WERI-Rb-1 (cell line): Measurements from ENCODE around the gene RGS6.

Experiments used
- DNase-seq: peaks from one replicate; pipeline ENCODE4 v3.0.0-alpha.2; 2020
- H3K27ac ChIP-seq: fragments of 250-450 bp; sonication (Bioruptor Pico); 2 replicates; pipeline ENCODE4 v1.5.1; 2020; ENCODE audit warnings: mild to moderate bottlenecking, moderate library complexity
- H3K27me3 ChIP-seq: fragments of 250-450 bp; sonication (Bioruptor Pico); 2 replicates; pipeline ENCODE4 v1.5.1; 2021; ENCODE audit warnings: mild to moderate bottlenecking, low read depth, moderate library complexity; ENCODE audit not compliant: insufficient read depth, severe bottlenecking
- H3K36me3 ChIP-seq: fragments of 250-450 bp; sonication (Bioruptor Pico); 2 replicates; pipeline ENCODE4 v1.5.1; 2020; ENCODE audit warnings: mild to moderate bottlenecking, moderate library complexity
- H3K4me3 ChIP-seq: 2 replicates; pipeline ENCODE4 v1.5.1; 2011; ENCODE audit warnings: low read depth, mild to moderate bottlenecking, control low read depth, low read length
- H3K9me3 ChIP-seq: fragments of 250-450 bp; sonication (Bioruptor Pico); 2 replicates; pipeline ENCODE4 v1.5.1; 2021; ENCODE audit warnings: mild to moderate bottlenecking, moderate library complexity; ENCODE audit not compliant: severe bottlenecking
- TF ChIP-seq, protein P1 (sequence below): IDR thresholded peaks from 2 replicates; pipeline ENCODE4 v1.5.1; 2011; ENCODE audit warnings: low read depth, mild to moderate bottlenecking, control low read depth, inconsistent platforms, low read length

Gene RGS6

DNA sequence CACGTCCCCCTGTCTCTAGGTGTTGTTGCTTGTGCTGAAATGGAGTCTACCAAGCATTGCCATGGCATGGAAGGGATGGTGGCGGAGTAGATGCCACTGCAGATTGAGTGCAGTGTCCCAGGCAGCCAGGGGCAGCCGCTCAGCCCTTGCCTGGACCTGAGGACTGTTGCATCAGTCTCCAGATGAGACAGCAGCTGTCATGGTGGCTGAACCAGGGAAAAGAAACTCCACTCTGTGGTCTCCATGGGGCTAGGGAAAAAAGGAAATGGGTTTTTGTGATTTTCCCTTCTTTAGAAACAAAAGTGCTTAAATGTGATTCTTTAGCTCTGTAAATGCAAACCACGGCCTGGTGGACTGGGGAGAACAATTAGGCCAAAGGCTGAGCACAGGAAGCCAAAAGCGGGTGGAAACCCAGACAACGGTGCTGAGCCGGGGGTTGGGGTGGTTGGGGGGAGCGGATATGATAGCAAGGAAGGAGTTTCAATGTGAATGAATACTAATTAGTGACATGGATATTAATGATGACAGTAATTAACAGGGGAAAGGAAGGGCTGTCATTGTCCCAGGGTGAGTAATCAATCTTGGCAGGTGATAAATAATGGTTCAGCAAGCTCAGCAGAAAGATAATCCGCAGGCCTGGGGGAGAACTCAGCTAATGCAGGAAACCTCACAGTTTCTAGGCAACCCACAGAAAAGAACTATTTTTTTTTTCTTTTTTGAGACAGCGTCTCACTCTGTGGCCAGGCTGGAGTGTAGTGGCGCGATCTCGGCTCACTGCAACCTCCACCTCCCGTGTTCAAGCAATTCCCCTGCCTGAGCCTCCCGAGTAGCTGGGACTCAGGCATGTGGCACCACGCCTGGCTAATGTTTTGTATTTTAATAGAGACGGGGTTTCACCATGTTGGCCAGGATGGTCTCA lies 519.1 kb downstream of the RGS6 start:
- H3K4me3 ChIP-seq, result no peak overlapping the region

DNA sequence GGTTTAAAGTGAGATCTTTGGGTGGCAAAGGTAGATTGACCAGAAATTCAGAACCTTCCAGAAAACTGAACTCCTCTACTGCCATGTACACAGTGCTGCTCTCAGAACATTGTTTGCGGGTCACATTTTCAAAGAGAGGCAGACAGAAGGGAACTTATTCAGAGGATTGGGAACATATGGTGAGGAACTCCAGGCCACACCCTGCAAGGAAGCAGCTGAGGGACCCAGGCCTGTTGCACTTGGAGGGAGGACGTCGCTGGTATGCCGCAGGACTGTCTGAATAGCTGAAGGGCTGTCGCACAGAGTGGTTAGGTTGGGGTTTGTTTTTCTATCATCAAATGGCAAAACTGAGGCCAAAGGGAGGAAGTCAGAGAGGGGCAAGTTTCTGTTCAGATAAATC lies 520.5 kb downstream of the RGS6 start:
- Histone ChIP-seq H3K4me3 (no peak overlapping the region), H3K9me3 (no peaks in the 10 kb centered on the region), H3K27me3 (no peaks in the 10 kb centered on the region), H3K27ac (no peak overlapping the region), H3K36me3 (no peaks in the 10 kb centered on the region)
- TF ChIP-seq, protein P1, sequence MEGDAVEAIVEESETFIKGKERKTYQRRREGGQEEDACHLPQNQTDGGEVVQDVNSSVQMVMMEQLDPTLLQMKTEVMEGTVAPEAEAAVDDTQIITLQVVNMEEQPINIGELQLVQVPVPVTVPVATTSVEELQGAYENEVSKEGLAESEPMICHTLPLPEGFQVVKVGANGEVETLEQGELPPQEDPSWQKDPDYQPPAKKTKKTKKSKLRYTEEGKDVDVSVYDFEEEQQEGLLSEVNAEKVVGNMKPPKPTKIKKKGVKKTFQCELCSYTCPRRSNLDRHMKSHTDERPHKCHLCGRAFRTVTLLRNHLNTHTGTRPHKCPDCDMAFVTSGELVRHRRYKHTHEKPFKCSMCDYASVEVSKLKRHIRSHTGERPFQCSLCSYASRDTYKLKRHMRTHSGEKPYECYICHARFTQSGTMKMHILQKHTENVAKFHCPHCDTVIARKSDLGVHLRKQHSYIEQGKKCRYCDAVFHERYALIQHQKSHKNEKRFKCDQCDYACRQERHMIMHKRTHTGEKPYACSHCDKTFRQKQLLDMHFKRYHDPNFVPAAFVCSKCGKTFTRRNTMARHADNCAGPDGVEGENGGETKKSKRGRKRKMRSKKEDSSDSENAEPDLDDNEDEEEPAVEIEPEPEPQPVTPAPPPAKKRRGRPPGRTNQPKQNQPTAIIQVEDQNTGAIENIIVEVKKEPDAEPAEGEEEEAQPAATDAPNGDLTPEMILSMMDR, result no peak
- no peak for DNase-seq

More for the DNA sequence above, 519.1 kb downstream of the RGS6 start:
- H3K27ac ChIP-seq, result peak overlapping the region; percentile 48
- no peaks in the 10 kb centered on the region for H3K27me3 ChIP-seq
- no peaks in the 10 kb centered on the region for H3K9me3 ChIP-seq
- DNase-seq, result peak; percentile 39
- TF ChIP-seq, protein P1, result no peak
- H3K36me3 ChIP-seq, result no peaks in the 10 kb centered on the region

DNA sequence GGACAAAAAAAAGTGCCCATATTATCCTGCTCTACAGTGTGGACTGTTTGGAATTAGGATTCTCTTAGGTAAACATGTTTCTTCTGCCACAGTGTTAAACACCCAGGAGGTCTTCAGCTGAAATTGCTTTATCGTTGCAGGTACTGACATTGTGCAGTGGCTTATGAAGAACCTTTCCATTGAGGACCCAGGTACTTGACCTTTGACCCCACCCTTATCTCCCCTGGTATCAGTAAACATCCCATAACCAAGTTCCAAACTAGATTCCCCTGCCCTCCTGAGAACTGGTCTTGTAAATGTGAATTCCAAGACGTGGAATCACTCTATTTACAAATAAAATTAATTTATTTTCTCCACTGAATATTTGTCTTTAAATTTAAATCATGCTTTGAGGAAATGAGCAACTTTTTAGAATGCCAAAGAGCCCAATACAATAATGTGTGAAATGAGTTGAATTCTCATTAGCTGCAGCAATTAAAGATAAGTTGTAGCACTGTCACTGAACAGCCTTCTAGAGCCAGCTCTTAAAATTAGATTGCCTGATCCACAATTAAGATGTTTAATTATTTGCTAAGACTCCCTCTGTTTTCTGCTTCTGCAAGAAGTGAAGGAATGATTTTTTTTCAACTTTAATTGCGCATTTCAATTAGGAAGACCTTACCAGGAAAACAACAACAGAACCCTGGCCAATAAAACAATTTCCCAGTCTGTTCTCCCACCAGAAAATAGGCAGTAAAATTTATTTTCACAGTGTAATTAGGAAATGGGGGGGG lies 522.3 kb downstream of the RGS6 start:
- Histone ChIP-seq H3K27me3 (no peaks in the 10 kb centered on the region), H3K36me3 (no peaks in the 10 kb centered on the region), H3K4me3 (no peak overlapping the region), H3K9me3 (no peaks in the 10 kb centered on the region), H3K27ac (no peak overlapping the region)
- TF ChIP-seq, protein P1, result no peak
- no peak for DNase-seq

DNA sequence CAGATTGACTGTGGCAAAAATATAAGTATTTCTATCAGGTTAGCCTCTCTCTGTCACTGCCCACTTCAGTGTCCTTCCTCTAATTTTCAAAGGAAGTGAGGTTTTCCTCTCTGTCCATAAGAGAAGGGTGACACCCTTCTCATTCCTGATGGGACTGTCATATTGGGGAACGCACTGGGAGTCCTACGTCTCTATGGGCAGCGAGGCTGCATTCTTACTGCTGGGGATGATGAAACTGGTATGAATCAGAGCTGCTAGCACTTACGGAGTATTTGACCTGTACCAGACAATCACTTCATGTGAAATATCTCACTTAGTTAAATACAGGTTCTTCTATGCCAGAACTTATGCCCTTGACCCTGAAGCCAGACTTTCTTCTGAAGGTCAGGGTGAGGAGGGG lies 525.4 kb downstream of the RGS6 start:
- Histone ChIP-seq H3K27ac (no peak overlapping the region), H3K36me3 (no peaks in the 10 kb centered on the region), H3K4me3 (no peak overlapping the region), H3K27me3 (no peaks in the 10 kb centered on the region), H3K9me3 (no peaks in the 10 kb centered on the region)
- TF ChIP-seq, protein P1, result no peak
- DNase-seq, result no peak

DNA sequence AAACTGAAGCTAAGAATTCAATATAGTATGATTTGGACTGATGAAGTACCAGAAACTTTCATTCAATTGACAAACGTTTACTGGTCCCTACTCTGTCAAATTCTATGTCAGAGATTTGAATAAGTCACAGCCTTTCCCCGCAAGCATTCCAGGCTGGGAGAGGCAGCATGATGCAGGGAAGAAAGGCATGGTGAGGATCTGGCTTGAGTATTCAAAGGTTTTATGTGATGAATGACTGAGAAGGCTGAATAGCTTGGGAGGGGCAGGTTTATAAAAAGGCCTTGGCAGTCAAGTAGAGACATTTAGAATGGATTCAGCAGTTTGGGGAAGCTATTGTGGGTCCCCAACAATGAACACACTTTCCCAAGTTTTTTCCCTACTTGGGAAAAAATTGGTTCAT lies 529.8 kb downstream of the RGS6 start:
- Histone ChIP-seq H3K27ac (no peak overlapping the region), H3K4me3 (no peak overlapping the region), H3K27me3 (no peaks in the 10 kb centered on the region), H3K36me3 (no peaks in the 10 kb centered on the region), H3K9me3 (peaks cover 5% of the 10 kb centered on the region)
- DNase-seq, result no peak
- TF ChIP-seq, protein P1, result no peak
